ENCODE data around the gene TBC1D22B. TPM values are rescaled to one million over a fixed set of nuclear protein-coding genes. Genes with fewer than 3 reads are reported as not detected.

Gene TBC1D22B
- total RNA-seq, 1 experiment from 2014 or later: 13.5 TPM

DNA sequence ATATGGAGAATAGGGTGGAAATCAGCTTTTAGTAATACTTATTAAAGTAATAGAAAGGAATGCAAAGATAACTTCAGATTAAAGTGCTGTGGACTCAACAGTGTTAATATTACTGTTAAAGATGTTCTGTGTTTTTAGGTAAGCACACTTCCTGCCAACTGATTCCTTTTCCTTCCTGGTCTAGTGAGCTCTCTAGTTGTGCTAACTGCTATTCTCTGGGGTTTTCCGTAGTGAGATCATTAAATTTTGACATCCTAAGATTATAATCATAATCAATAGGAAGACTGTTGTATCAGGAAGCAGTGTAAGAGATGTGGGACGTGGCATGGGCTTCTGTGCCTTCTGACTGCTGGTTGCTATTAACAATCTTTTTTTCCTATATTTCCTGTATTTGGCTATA, 1.6 kb downstream of the TBC1D22B start:
- no peaks in the 10 kb centered on the region for H3K27me3 ChIP-seq (replicated peaks; ENCODE audit: insufficient read depth, low read depth, low read length, poor library complexity)
- no peaks in the 10 kb centered on the region for H3K36me3 ChIP-seq (ENCODE audit: insufficient read depth, low read length, poor library complexity, severe bottlenecking)
- no peak for DNase-seq (ENCODE audit: low spot score)
- H3K27ac ChIP-seq (ENCODE audit: low read depth, low read length, poor library complexity, severe bottlenecking): no peak overlapping the region
- H3K9me3 ChIP-seq (ENCODE audit: low read depth, low read length, poor library complexity, severe bottlenecking): no peaks in the 10 kb centered on the region
- TF ChIP-seq CTCF (conservative IDR thresholded peaks at IDR 0.05; ENCODE audit: low read depth, low read length) (no peak), EZH2 (IDR thresholded peaks at IDR 0.05; ENCODE audit: borderline replicate concordance, low read depth, low read length, poor library complexity, severe bottlenecking) (no peak)
- POLR2A ChIA-PET (ENCODE audit: low non-redundant PET): no interaction called here
- peak overlapping the region; percentile 93 for H3K4me3 ChIP-seq (ENCODE audit: low read depth, low read length, poor library complexity, severe bottlenecking)
- CTCF ChIA-PET: no interaction called here
- no TSS peak for BruUV-seq (replicated peaks)
- peaks cover 18% of the 10 kb centered on the region for H3K4me1 ChIP-seq (ENCODE audit: insufficient read depth, low read length, poor library complexity, severe bottlenecking)
- intact Hi-C loops (cut with micrococcal nuclease; ENCODE audit: unreplicated experiment): no loop called here

- BruUV-seq (replicated peaks): no TSS peak
- Histone ChIP-seq H3K27me3 (replicated peaks; ENCODE audit: insufficient read depth, low read depth, low read length, poor library complexity) (no peaks in the 10 kb centered on the region), H3K4me1 (ENCODE audit: insufficient read depth, low read length, poor library complexity, severe bottlenecking) (peaks cover 22% of the 10 kb centered on the region), H3K4me3 (ENCODE audit: low read depth, low read length, poor library complexity, severe bottlenecking) (no peak overlapping the region), H3K36me3 (ENCODE audit: insufficient read depth, low read length, poor library complexity, severe bottlenecking) (no peaks in the 10 kb centered on the region), H3K27ac (ENCODE audit: low read depth, low read length, poor library complexity, severe bottlenecking) (no peak overlapping the region), H3K9me3 (ENCODE audit: low read depth, low read length, poor library complexity, severe bottlenecking) (no peaks in the 10 kb centered on the region)
- ChIA-PET POLR2A (ENCODE audit: low non-redundant PET) (no interaction called here), CTCF (no interaction called here)
- DNase-seq (ENCODE audit: low spot score): no peak
- TF ChIP-seq EZH2 (IDR thresholded peaks at IDR 0.05; ENCODE audit: borderline replicate concordance, low read depth, low read length, poor library complexity, severe bottlenecking) (no peak), CTCF (conservative IDR thresholded peaks at IDR 0.05; ENCODE audit: low read depth, low read length) (no peak)
- intact Hi-C loops (cut with micrococcal nuclease; ENCODE audit: unreplicated experiment): no loop called here
These were observed 2.5 kb downstream of the TBC1D22B start for GRCh38 chr6:37260040-37260439.

- no peaks in the 10 kb centered on the region for H3K9me3 ChIP-seq (ENCODE audit: low read depth, low read length, poor library complexity, severe bottlenecking)
- no peak for DNase-seq (ENCODE audit: low spot score)
- intact Hi-C loops (cut with micrococcal nuclease; ENCODE audit: unreplicated experiment): no loop called here
- H3K36me3 ChIP-seq (ENCODE audit: insufficient read depth, low read length, poor library complexity, severe bottlenecking): no peaks in the 10 kb centered on the region
- CTCF ChIA-PET: no interaction called here
- H3K4me3 ChIP-seq (ENCODE audit: low read depth, low read length, poor library complexity, severe bottlenecking): no peak overlapping the region
- H3K27ac ChIP-seq (ENCODE audit: low read depth, low read length, poor library complexity, severe bottlenecking): no peak overlapping the region
- no TSS peak for BruUV-seq (replicated peaks)
- no peak for TF ChIP-seq EZH2 (IDR thresholded peaks at IDR 0.05; ENCODE audit: borderline replicate concordance, low read depth, low read length, poor library complexity, severe bottlenecking)
- TF ChIP-seq CTCF (conservative IDR thresholded peaks at IDR 0.05; ENCODE audit: low read depth, low read length): no peak
- H3K4me1 ChIP-seq (ENCODE audit: insufficient read depth, low read length, poor library complexity, severe bottlenecking): peaks cover 26% of the 10 kb centered on the region
- no peaks in the 10 kb centered on the region for H3K27me3 ChIP-seq (replicated peaks; ENCODE audit: insufficient read depth, low read depth, low read length, poor library complexity)
- POLR2A ChIA-PET (ENCODE audit: low non-redundant PET): no interaction called here
These were observed 2.9 kb downstream of the TBC1D22B start for GRCh38 chr6:37260444-37260843.

All from A673 (cell line).